Hepatocyte (in vitro differentiated cells): ENCODE results near the gene LNX1.

ENCODE experiments used
- CTCF ChIP-seq: fragments of 200-600 bp; sonication (generic); IDR thresholded peaks from 2 replicates; pipeline ENCODE4 v1.5.1; 2016; ENCODE audit warnings: antibody characterized with exemption, mild to moderate bottlenecking; ENCODE audit not compliant: poor library complexity
- EZH2 ChIP-seq: fragments of 200-600 bp; sonication (generic); IDR thresholded peaks from 2 replicates; pipeline ENCODE4 v1.6.1; 2016; ENCODE audit warnings: antibody characterized with exemption, mild to moderate bottlenecking, borderline replicate concordance

GRCh38 chr4:53598483-53598882 is 7.2 kb upstream of the LNX1 start:
- no peak for TF ChIP-seq CTCF
- TF ChIP-seq EZH2 = no peak
